Kidney (tissue), 14 donors: ENCODE measurements around the gene WRNIP1. TPM values are rescaled to one million over a fixed set of nuclear protein-coding genes. Genes with fewer than 3 reads are reported as not detected.

Experiments
- DNase-seq, 5 donors: peaks; one replicate each; pipeline ENCODE4 v3.0.0-alpha.2; 2013 to 2020
- FAIRE-seq: peaks from 2 replicates; lab custom pipeline; 2012; peaks lifted over from hg19 to GRCh38; lab: Jason Lieb, UNC
- H3K27ac ChIP-seq, 2 donors: one replicate each; pipeline ENCODE4 v1.7.0; 2013; ENCODE audit warnings: low read depth in 2 of 2, low read length in 2 of 2, inconsistent platforms in 1 of 2
- H3K27me3 ChIP-seq: one replicate; pipeline ENCODE4 v1.7.1; 2013; ENCODE audit warnings: low read length, inconsistent platforms; ENCODE audit not compliant: control insufficient read depth, insufficient read depth
- H3K36me3 ChIP-seq, 3 donors: one replicate each; pipeline versions ENCODE4 v1.7.0 to v1.7.1; 2013; ENCODE audit warnings: low read length in 3 of 3, control low read depth in 1 of 3, inconsistent platforms in 1 of 3; ENCODE audit not compliant: insufficient read depth in 3 of 3, control insufficient read depth in 2 of 3
- H3K4me1 ChIP-seq, 3 donors: one replicate each; pipeline versions ENCODE4 v1.7.0 to v1.7.1; 2013; ENCODE audit warnings: low read length in 3 of 3, inconsistent platforms in 1 of 3, low read depth in 1 of 3; ENCODE audit not compliant: control insufficient read depth in 2 of 3, insufficient read depth in 2 of 3
- H3K4me3 ChIP-seq, 3 donors: one replicate each; pipeline versions ENCODE4 v1.7.0 to v1.8.1; 2013; ENCODE audit warnings: low read length in 3 of 3, control low read depth in 1 of 3, inconsistent platforms in 1 of 3
- H3K9ac ChIP-seq, 3 donors: one replicate each; pipeline versions ENCODE4 v1.7.0 to v1.7.1; 2013; ENCODE audit warnings: low read length in 3 of 3, control low read depth in 1 of 3, inconsistent platforms in 1 of 3
- H3K9me3 ChIP-seq, 3 donors: one replicate each; pipeline versions ENCODE4 v1.7.0 to v1.7.1; 2013; ENCODE audit warnings: low read length in 3 of 3, control low read depth in 1 of 3, inconsistent platforms in 1 of 3; ENCODE audit not compliant: control insufficient read depth in 2 of 3, insufficient read depth in 1 of 3
- intact Hi-C: fragments of 100-400 bp; cut with DNase I; formaldehyde crosslinking; loops from one replicate; pipeline ENCODE4 v1.11.1; 2022
- polyA plus RNA-seq: library from polyadenylated mRNA; stranded (reverse); fragments of 350-450 nt; fragmentation: Illumina TruSeq; extraction: RNeasy Lipid Tissue Mini Kit (QIAGEN cat#74804); gene quantifications from one replicate; pipeline ENCODE4 v1.2.3, GENCODE V29; 2014; ENCODE audit warnings: low read depth, low replicate concordance; ENCODE audit not compliant: insufficient read depth
- total RNA-seq: library from RNA; stranded (reverse); fragmentation: NEBNext Ultra II Directional; extraction: Animal tissue kit (Norgen Biotek cat#: 25700); gene quantifications from one replicate; pipeline ENCODE4 v1.2.1, GENCODE V29; 2021
- TF ChIP-seq, protein P1 (sequence below): IDR thresholded peaks from 3 replicates; pipeline ENCODE4 v1.5.1; 2012; ENCODE audit warnings: mild to moderate bottlenecking, moderate library complexity, borderline replicate concordance; ENCODE audit not compliant: insufficient read depth; ENCODE audit errors: extremely low read depth
- donor health status: control.
- donor health status: control.
- donor health status: control.
- donor health status: control.
- donor health status: control.
- donor health status: DM: yes; HTN: yes; CAD: no.
- donor health status: Normal renal cell carcinoma (clear cell type).

The WRNIP1 gene
- total and polyA plus RNA-seq, 2 donors from 2014 or later, result 38.0 to 46.3 TPM

DNA sequence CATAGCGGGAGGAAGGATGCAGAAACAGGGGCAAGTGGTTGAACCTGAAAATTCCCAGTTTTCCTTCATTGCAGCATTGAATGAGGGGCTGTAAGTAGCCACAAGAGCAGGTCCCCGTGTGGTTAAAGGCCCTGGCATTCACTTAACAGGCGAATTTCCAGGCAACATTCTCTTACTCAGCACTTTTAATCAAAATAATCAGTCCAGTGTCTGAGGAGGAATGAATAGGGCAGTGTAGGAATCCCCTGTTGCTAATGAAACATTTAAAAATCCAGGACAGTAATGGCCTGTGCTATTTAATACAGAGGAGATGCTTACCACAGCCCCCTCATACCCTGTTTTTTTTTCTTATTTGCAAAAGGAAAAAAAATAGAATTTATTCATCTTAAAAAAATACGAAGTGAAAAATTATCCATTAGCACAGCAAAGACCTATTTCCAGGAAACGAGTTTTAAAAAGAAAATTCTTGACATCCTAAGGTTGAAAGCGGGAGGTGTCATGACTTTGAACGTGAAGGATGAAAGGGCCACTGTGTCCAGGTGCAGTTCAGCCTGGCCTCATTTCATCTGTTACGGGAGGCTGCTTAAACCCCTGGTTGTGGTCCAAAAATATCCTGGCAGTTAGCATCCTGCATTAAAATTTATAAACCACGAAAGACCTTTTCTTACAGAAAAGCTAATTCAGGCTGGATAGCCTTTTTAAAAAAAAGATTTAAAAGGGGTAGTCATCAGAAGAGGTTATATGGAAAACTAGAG is 34.7 kb upstream of the WRNIP1 start:
- Histone ChIP-seq H3K36me3 (no peaks in the 10 kb centered on the region), H3K4me1 (peaks cover 2 to 12% (median 8%) of the 10 kb centered on the region in 3 donors), H3K9me3 (no peaks in the 10 kb centered on the region), H3K27me3 (no peaks in the 10 kb centered on the region), H3K9ac (no peak overlapping the region), H3K27ac (no peak overlapping the region), H3K4me3 (no peak overlapping the region)
- no peak for FAIRE-seq
- intact Hi-C loops, result no loop called here
- TF ChIP-seq, protein P1, sequence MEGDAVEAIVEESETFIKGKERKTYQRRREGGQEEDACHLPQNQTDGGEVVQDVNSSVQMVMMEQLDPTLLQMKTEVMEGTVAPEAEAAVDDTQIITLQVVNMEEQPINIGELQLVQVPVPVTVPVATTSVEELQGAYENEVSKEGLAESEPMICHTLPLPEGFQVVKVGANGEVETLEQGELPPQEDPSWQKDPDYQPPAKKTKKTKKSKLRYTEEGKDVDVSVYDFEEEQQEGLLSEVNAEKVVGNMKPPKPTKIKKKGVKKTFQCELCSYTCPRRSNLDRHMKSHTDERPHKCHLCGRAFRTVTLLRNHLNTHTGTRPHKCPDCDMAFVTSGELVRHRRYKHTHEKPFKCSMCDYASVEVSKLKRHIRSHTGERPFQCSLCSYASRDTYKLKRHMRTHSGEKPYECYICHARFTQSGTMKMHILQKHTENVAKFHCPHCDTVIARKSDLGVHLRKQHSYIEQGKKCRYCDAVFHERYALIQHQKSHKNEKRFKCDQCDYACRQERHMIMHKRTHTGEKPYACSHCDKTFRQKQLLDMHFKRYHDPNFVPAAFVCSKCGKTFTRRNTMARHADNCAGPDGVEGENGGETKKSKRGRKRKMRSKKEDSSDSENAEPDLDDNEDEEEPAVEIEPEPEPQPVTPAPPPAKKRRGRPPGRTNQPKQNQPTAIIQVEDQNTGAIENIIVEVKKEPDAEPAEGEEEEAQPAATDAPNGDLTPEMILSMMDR, result no peak
- DNase-seq, result no peak

DNA sequence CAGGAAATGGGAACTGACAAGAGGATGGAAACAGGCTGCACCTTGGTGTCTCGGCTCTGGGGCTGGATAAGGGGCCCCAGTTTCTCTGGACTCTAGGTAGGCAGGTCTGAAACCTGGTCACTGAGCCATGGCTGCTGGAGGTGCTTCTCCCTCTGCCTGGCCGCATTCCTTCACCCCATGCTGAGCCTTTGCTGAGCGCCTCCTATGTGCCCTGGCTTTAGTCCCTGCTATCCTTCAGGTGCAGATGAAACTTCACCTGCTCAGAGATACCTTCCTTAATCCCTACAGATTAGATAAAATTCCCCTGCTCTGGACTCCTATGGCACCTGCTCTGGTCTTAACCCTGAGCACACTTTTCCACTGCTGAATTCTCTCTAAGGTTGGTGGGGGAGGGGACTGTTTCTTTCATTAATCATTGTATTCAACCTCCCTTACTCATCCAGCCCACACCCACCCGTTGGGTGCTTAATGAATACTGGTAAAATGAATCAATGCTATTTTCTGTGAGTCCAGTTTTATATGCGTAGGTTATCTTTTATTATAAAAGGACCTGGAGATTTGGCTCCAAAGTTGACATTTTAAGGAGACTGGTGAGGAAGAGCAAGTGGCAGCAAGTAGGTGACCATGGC is 33.8 kb upstream of the WRNIP1 start:
- Histone ChIP-seq H3K4me3 (no peak overlapping the region), H3K27ac (no peak overlapping the region), H3K4me1 (peaks cover 2 to 12% (median 8%) of the 10 kb centered on the region in 3 donors), H3K9ac (no peak overlapping the region), H3K9me3 (no peaks in the 10 kb centered on the region), H3K27me3 (no peaks in the 10 kb centered on the region), H3K36me3 (no peaks in the 10 kb centered on the region)
- TF ChIP-seq, protein P1, result no peak
- intact Hi-C loops, result no loop called here
- FAIRE-seq (no peak), DNase-seq (no peak)

GRCh38 chr6:2732503-2733089 is 32.6 kb upstream of the WRNIP1 start:
- peak in 1 of 5 donors; percentile 41 for DNase-seq
- no peak overlapping the region for H3K4me3 ChIP-seq
- no peak overlapping the region for H3K27ac ChIP-seq
- intact Hi-C loops, result no loop called here
- peaks cover 2 to 12% (median 8%) of the 10 kb centered on the region in 3 donors for H3K4me1 ChIP-seq
- H3K27me3 ChIP-seq, result no peaks in the 10 kb centered on the region
- no peaks in the 10 kb centered on the region for H3K9me3 ChIP-seq
- H3K36me3 ChIP-seq, result no peaks in the 10 kb centered on the region
- no peak for FAIRE-seq
- H3K9ac ChIP-seq, result no peak overlapping the region
- TF ChIP-seq, protein P1, result no peak
